Mucosa of gallbladder (tissue), 1 donor: ENCODE measurements around the gene ISLR. TPM values are rescaled to one million over a fixed set of nuclear protein-coding genes. Genes with fewer than 3 reads are reported as not detected.
"Not testable (repeated sequence)": the region's sequence is repeated elsewhere in the genome, so short reads cannot be mapped to it uniquely, and the experiment has no call there.

Experiments
- DNase-seq: peaks from one replicate; pipeline ENCODE4 v3.0.0-alpha.2; 2020; ENCODE audit warnings: low spot score
- total RNA-seq: library from RNA; stranded (reverse); gene quantifications from one replicate; pipeline ENCODE4 v1.2.1, GENCODE V29; 2021
- donor health status: DM: no; HTN: no; CAD: no.

The ISLR gene
- total RNA-seq, 1 donor from 2014 or later = 53.0 TPM

- DNase-seq = no peak
Observed at GRCh38 chr15:74137537-74137894, 36.0 kb upstream of the ISLR start.

- no peak for DNase-seq
Observed at GRCh38 chr15:74138642-74139041, 34.9 kb upstream of the ISLR start.

GRCh38 chr15:74141591-74141990 is 31.9 kb upstream of the ISLR start:
- DNase-seq = no peak

- no peak for DNase-seq
Observed at GRCh38 chr15:74144153-74144775, 29.2 kb upstream of the ISLR start.

DNA sequence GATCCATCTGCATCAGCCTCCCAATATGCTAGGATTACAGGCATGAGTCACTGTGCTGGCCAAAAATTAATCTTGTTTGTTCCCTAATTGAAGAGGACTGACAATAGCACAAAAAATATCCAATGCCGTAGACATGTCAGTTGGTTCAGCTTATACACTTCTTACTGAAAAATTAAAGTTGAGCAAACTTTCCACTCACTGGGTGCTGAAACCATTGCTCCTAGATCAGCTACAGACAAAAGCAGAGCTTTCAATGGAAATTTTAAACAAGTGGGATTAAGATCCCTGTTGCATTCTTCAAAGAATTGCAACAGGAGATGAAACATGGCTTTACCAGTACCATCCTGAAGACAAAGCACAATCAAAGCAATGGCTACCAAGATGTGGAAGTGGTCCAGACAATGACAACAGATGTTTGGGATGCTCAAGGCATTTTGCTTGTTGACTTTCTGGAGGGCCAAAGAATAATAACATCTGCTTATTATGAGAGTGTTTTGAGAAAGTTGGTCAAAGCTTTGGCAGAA is 27.2 kb upstream of the ISLR start:
- DNase-seq = no peak

- no peak for DNase-seq
Observed at GRCh38 chr15:74147051-74147450, 26.5 kb upstream of the ISLR start.

DNA sequence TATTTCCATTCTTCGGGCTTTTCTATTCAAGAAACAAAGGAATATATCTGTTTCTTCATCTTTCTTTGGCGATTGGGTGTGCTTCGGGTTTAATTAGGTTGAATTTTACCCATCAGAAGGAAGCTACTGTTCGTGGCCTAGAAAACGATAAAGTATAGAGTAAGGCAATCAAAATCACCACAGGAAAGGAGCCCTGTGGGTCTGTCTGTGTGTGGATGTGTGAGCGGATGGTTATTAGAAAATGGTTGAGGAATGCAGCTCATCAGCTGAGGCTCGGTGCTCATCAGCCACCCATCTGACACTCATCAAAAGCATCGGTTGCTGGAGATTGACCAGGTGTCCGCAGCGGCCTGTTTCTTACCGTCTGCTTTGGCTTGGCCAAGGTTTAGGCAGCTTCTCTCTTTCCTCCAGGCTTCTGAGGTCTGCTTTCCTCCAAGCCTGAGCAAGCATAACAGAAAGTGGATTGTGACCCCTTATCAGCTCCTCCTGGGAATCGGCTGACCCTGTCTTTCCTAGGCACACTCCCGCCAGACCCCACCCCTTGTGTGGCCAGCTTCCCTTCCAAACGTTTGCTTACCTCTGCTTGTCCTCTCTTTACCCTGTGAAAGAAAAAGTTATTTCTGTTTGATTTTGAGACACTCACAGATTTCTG is 17.6 kb upstream of the ISLR start:
- DNase-seq = no peak

DNA sequence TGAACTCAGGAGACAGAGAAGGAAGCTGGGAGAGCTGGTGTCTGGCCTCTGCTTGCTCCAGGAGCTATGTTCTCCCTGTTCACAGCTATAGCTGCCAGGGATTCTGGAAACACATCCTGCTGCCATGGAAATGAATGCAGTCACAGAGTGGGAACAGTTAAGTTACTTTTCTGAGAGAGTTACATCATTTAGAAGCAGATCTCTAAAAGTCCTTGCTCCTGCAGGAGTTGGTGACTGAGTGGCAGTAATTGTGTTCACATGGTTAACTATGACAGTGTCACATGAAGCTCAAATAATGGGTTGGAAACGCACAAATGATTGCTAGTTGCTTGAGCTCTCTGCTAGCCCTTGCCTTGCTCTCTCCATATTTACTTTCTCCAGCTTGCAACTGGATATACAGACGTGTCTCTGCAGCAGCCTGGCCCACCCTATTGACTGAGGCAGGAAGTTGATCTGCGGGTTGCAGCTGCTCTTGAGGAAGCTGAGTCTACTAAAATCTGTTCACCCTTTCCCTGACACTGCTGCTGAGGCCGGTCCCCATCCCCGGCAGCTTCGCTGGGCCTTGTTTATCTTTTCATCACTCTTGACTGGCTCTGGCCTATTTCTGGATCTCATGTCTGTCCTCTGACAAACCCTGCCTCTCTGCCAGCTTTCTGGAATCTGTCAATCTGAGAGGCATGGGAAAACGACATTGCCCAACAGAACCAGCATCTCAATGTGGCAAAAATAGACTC is 16.7 kb upstream of the ISLR start:
- no peak for DNase-seq

DNA sequence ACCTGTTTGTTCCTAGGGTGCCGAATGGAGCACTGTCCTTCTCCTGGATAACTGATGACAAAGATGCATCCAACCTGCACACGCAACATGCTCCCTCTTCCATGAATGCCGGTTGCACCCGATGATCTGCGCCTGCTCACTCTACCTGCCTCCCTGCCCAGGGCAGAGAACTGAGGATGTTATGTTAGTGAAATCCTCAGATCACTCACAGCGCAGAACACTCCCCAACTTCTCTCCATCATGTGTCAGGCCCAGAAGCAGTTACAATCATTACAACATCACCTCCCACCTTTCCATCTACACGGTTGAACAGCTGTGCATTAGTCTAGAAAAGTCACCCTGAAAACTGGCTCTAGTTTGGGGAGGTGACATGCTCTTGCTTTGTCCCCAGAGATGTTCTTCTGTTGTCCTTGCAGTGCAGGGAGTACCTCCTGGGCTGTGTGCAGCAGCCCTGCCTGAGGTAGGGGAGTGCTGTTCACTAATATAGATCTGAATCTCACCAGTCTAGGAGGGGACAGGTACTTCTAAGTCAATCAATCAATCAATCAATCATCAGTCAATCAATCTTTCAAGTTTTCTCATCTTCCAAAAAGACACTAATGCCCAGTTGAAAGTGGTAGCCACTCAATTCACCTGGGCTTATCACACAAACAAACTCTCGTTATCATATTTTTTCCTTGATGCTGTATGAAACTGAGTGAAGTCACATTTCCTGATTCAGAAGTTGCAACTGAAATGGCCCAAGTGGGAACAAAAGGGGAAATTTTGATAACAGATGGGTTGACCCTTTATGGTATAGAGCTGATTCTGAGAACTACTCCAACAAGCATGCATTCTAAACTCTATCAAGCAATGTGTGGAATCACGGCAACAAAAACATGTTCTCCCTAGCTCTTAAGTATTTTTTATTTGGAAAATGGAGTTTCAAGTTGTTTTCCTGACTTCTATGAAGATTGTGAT is 15.4 kb upstream of the ISLR start:
- no peak for DNase-seq

GRCh38 chr15:74158855-74159650 is 14.5 kb upstream of the ISLR start:
- DNase-seq = no peak

DNA sequence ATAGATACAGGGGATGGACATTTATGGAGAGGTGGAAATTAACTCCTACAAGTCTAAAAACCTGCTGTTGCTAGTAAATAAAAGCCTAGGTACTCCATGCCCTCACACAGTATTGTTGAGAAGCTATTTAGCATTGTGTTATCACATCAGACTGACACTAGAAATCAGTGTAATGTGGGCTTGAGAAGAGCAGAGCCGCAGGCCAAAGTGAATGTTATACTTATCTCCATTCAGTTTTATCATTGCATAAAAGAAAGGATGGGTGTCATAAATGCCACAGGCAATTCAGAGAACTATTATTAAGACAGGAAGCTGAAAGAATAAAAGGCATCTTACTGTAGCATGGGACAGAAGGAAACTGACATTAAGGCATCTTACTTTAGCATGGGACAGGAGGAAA is 13.7 kb upstream of the ISLR start:
- no peak for DNase-seq

- DNase-seq = not testable (repeated sequence)
Observed at GRCh38 chr15:74160390-74160789, 13.1 kb upstream of the ISLR start.

DNA sequence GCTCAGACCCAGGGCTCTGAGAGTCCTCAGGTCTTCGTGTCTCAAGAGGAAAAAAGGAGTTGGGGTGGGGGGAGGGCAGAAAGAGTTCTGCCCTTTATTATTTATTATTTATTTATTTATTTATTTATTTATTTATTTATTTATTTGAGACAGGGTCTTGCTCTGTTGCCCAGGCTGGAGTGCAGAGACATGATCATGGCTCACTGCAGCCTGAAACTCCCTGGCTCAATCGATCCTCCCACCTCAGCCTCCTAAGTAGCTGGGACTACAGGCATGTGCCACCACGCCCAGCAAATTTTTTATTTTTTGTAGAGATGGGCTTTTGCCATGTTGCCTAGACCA is 11.3 kb upstream of the ISLR start:
- not testable (repeated sequence) for DNase-seq

GRCh38 chr15:74165461-74165860 is 8.0 kb upstream of the ISLR start:
- DNase-seq = no peak

GRCh38 chr15:74167891-74168331 is 5.6 kb upstream of the ISLR start:
- DNase-seq = no peak

- no peak for DNase-seq
Observed at GRCh38 chr15:74168711-74169126, 4.8 kb upstream of the ISLR start.

- no peak for DNase-seq
Observed at GRCh38 chr15:74170071-74170844, 3.3 kb upstream of the ISLR start.

DNA sequence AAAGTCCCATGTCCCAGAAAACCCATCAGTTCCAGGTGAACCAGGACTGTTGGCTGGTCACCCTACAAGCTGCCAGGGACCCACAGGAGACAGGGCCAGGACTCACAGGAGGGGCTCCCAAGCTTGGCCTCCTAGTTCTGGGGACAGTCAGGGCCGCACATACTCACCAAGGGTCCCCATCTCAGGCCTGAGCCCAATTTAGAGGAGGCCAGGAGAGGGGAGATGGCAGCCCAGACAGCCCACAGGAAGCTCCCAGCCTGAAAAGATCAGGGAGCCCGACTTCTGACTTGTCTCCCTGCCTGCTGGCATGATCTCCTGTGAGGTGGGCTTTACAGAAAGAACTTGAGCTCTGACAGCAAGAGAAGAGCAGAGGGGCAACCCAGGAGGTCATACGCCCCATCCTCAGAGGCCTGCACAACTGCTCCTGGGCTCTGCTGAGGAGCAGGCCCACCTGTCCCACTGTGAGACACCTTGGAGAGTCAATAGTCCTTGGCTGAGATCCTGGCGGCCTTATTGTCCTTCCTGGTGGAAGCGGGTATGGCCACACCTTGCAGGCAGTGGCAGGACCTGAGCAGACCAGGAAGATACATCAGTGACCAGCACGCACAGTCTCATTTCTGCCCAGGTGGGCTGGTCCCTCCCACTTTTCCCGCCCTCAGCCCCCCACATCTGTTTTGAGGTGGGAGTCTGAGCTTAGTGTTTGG is 2.5 kb upstream of the ISLR start:
- no peak for DNase-seq

- no peak for DNase-seq
Observed at GRCh38 chr15:74171965-74172541, 1.5 kb upstream of the ISLR start.
